NCI-H748 treated with DMSO at 0.1 percent for 48 hours (cell line): ENCODE measurements around the gene ADIPOR2.

Source experiments
- DNase-seq: peaks from one replicate; lab custom pipeline; 2025; lab: John Stamatoyannopoulos, UW

Gene ADIPOR2

GRCh38 chr12:1799882-1800400, 109.1 kb downstream of the ADIPOR2 start:
- DNase-seq: no peak

DNA sequence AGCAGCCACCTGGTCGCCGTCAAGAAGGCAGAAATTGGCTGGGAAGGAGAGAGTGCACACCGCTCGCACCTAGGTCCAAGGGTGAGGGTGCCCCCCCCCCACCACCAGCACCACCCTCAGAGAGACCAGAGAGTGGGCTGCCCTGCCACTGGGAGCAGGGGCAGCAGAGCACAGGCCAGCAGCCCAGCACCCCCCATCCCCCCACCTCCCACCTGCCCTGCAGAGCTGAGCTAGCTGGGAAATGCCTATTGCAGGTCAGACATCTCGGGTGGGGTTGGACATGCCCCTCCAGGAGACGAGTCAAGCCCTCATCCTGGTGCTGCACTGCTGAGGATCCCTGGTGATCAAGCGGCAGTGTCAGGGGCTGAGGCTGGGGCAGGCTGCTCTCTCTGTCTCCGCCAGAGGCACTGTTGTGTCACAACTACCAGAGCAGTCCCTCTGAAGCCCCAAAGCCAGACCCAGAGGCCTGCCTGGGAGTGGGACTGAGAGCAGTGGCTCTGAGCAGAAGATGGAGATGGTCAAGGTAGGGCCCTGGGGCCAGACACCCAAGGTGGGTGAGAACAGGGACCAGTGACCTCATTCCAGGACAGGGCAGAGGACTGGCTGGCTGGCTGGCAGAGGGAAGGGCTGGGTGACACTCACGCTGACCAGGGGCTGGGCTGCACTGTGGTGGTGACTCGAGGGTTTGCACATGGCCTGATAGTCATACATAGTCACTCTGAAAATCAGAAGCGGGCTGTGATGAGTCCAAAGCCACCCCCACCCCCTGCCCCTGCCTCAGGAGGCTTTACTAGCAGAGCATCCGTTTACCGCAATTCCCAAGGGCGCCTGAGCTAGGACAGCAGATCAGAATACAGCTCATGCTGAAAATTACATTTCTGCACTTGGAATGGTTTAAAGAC, 109.8 kb downstream of the ADIPOR2 start:
- DNase-seq: peak; percentile 4

DNA sequence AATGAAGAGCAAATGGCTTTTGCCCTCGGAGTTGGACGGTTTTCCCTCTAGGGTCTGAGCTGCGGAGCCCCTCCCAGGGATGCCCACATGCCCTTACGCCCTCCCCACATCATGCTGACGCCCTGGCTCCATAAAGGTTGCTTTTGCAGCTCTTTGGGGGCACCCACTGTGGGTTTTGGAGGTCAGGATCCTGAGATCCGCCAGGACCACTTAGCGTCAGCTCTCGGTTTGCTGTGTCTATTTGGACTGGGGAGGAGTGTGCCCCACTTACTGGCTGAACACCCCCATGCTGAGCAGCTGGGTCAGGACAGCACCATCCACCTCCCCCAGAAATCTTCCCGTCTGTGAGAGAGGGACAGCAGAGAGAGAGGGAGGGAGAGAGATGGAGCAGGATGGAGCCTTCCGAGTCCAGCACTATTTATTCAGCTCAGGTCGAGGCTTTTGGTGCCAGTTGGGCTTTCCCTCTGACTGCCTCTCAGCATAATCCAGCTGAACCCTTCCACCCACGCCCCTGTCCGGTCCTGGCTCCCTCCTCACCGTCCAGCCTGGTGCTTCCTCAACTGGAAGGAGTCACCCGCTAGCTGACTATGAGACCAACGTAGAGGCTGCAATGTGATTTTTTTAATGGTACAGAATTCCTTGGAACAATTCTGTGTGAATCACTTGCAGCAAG, 110.6 kb downstream of the ADIPOR2 start:
- DNase-seq: no peak

DNA sequence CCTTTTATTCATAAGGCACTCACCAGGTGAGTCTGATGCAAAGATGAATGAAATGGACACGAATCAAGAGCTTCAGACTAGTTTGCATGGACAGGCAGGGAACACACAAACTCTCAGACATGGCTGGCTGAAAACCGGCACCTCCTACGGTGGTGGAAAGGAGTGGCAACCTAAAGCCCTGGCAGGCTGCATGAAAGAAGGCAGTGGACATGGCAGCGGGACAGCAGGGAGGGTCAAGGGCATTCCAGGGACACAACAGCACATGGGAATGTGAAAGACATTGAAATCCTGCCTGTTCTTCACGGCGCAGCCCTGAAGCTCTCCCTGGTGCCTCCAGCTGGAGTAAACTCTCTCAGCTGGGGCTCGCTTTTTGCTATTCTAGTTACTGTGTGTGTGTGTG, 112.9 kb downstream of the ADIPOR2 start:
- no peak for DNase-seq

DNA sequence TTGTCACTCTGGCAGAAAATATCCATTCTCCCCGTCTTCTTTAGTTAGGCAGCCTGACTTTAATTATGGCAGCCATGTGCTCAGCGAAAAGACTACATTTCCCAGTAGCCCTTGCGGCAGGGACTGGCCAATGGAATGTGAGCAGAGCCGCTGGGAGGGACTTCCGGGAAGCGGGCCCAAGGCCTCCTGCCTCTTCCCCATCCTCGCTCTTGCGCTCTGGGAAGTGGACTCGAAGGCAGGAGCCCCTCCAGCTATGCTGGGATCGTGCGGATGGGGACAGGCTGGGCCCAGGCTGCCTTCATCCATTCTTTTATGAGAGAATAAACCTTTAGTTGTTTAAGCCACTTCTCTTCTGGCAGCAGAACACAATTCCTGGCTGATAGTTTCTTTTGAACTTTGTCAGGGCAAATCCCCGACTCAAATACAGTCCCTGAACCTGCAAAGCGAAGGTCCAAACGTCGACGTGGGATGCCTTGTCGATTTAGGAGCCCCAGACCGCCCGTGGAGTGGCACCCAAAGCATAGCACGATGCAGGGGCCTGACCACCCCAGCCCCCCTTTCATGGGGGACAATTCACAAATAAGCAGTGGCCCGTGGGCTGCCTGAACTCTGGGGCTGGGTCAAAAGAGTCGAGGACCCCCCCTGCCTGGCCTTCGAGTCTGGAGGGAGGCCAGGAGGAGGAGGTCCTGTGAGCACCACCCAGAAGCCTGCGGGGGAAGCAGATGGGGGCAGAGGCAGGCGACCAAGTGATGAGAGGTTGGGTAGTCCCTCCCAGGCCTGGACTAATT, 113.9 kb downstream of the ADIPOR2 start:
- DNase-seq: peak; percentile 40

GRCh38 chr12:1805441-1806081, 114.7 kb downstream of the ADIPOR2 start:
- no peak for DNase-seq

DNA sequence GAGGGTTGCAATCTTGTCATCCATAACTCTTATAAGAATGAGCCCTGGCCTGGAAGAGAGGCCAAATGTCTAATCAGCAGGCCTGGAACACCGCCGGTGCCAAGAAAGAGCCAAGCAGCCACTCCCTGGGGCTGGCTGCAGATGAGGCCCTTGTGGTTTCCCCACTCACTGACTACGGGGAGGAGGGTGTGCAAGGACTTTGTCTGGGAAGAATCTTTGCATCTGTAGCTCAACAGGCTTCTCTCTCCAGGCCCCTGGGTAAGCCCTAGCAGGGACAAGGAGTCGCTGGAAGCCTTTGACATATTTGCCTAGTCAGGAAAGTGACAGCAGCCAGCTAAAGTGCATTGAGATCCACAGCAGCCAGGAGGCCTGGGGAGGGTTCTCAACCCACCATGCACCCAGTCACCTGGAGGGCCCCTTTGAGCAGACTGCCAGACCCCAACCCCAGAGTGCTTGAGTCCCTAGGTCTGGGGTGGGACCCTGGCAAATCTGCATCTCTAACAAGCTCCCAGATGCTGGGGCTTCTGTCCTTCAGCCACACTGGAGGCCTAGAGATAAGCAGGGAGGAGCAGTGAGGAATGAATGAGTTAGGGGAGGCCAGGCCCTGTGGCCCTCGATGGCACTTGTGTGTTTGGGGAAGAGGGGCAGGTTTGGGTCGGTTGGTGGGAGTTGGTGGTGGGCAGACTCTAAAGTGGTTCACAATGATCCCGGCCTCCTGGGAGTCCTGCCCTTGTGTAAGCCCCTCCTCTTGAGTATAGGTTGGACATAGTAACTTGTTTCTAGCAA, 115.6 kb downstream of the ADIPOR2 start:
- no peak for DNase-seq

DNA sequence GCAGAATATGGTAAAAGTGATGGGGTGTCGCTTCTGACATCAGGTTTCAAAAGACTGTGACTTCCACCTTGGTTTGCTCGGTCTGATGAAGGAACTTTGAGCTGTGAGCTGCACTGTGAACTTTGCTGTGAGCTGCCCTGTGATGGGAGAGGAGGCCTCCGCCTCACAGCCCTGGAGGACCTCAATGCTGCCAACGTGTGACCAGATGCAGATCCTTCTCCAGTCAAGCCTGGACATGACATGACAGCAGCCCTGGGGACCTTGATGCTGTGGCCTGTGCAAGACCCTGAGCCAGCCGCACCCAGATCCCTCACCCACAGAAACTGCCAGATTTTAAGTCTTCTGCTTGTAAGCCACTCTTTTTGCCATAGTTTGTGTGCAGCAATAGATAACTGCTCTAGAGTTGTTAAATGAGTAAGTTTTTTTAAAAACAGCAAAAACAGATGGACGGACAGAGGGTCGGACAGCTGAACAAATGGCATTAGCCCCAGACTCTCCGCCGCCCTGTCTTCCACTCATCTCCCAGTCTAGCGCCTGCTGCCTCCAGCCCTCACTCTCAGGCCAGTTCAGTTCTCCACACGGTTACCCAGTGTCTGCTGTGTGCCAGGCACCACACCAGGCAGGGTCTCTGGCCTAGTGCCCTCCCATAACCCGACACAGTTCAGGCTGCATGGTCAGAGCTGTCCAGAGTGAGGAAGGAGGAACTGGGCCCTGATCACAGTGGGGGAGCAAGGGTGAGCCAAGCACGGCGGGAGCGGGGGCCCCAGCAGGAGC, 116.4 kb downstream of the ADIPOR2 start:
- DNase-seq: no peak

DNA sequence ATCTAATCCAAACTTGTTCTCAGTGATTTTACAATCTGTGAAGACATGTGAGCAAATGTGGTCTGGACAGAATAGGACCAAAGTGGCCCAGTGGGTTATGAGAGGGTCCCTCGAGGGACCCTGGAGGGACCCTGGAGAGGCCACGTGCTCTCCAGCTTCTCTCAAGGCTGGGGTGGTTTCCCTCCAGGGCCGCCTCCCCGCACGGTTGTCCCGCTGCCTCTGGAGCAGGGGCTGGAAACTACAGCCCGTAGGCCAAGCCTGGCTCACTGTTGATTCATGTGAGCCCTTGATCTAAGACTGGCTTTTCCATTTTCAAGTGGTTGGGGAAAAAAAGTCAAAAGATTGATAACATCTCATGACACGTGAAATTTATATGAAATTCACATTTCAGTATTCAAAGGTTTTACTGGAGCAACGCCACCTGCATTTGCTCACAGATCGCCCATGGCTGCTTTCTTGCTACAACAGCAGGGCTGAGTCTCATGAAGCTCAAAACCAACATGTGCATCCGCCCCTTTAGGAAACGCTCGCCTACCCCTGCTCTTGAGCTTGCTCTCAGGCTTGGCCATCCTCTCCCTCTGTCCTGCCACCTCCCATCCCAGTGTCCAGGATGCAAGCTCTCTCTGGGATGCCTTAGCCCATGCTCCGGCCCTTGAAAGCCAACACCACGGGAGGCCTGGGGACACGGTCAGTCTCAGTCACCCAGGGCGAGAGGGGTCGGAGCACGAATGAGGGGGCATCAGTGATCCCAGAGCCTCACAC, 117.3 kb downstream of the ADIPOR2 start:
- no peak for DNase-seq

GRCh38 chr12:1808798-1809480, 118.1 kb downstream of the ADIPOR2 start:
- no peak for DNase-seq

DNA sequence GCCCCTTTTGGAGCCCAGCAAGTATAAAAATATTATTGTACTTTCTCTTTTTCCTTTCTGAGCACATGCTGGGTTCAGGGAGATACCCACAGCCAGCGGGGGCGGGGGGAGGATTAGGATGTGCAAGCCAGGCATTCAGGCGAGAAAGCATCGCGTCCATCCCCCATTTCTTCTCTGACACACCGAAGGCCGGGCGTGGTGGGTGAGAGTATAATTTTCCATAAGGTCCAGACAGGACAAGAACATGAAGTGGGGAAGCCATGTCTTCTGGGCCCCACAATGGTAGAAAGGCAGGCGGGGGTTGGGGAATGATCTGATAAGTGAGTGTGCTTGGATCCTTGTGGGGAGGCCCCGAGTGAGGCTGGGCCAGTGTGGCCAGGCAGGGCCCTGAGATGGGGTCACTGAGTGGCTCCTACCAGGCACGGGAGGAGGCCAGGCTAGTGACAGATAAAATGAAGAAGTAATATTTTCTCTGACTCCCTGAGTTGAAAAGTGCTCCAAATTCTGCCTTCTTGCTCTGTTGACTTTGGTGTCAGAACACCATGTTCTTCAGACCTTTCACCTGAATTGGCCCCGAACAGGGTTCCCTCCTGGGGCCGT, 118.8 kb downstream of the ADIPOR2 start:
- DNase-seq: no peak

- DNase-seq: no peak
Observed at GRCh38 chr12:1810201-1810930, 119.5 kb downstream of the ADIPOR2 start.

DNA sequence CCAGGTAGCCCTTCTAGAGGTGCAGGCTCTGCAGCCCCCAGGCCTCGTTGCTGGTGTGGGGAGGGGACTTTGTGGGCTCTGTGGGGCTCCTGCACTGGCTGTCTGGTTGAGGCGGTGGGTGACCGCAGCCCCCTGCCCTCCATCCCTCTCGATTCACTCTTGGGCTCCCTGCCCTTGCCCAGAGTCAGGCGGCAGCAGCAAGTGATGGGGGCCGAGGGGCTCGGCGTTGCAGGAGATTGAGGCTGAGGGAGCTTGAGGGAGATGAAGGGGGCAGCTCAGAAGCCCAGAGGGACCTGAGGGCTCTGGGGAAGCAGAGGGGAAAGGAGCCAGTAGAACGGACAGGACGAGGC, 120.0 kb downstream of the ADIPOR2 start:
- no peak for DNase-seq

GRCh38 chr12:1811281-1811947, 120.5 kb downstream of the ADIPOR2 start:
- no peak for DNase-seq

- DNase-seq: no peak
Observed at GRCh38 chr12:1811948-1812291, 121.0 kb downstream of the ADIPOR2 start.

GRCh38 chr12:1812650-1813302, 121.9 kb downstream of the ADIPOR2 start:
- DNase-seq: no peak

DNA sequence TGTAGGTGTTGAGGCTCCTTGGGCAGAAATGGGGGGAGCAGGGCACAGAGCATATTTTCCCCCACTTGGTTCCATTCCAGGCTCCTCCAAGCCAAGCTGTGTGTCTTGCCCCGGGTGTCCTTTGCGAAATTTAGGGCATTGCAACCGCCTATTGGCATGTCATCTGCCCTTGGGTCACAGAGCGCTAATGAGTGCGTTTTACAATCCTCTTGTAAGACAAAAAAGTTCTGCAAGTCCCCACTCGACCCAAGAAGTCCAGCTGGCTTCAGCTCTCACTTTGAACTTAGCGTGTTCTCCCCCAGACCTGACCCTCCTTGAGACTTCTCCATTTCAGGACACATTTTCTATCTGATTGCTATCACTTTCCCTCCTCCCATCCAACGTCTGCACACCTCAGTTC, 123.4 kb downstream of the ADIPOR2 start:
- no peak for DNase-seq
